Stimulated activated CD8-positive, alpha-beta memory T cell treated with anti-CD3 and anti-CD28 coated beads, Interleukin-2, amount 100 ng/mL, for 1 hour (primary cell): ENCODE results near the gene COPS4.
A peak's percentile ranks its signal among the peaks of the same experiment; 100 is the strongest.
"Not testable (repeated sequence)": the region's sequence is repeated elsewhere in the genome, so short reads cannot be mapped to it uniquely, and the experiment has no call there.

Experiments
- DNase-seq, 2 donors: peaks; one replicate each; pipeline ENCODE4 v3.0.0-alpha.2; 2020; ENCODE audit warnings: low read depth in 2 of 2

COPS4 gene

DNA sequence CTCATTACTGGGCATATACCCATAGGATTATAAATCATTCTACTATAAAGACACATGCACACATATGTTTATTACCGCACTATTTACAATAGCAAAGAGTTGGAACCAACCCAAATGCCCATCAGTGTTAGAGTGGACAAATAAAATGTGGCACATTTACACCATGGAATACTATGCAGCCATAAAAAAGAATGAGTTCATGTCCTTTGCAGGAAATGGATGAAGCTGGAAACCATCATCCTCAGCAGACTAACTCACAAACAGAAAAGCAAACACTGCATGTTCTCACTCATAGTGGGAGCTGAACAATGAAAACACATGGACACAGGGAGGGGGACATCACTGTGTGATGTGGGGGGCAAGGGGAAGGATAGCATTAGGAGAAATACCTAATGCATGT, 11.4 kb upstream of the COPS4 start:
- not testable (repeated sequence) for DNase-seq

GRCh38 chr4:83024233-83024632, 10.8 kb upstream of the COPS4 start:
- no peak for DNase-seq

DNA sequence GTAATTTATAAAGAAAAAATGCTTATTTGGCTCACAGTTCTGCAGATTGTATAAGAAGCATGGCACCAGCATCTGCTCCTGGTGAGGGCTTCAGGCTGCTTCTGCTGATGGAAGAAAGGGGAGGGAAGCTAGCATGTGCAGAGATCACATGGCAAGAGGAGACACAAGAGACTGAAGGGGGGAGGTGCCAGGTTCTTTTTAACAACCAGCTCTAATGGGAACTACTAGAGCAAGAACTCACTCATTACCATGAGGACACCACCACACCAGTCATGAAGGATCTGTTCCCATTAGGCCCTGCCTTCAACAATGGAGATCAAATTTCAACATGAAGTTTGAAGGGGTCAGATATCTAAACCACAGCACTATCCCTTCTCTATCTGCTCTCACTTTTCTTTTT, 9.4 kb upstream of the COPS4 start:
- DNase-seq, result no peak

DNA sequence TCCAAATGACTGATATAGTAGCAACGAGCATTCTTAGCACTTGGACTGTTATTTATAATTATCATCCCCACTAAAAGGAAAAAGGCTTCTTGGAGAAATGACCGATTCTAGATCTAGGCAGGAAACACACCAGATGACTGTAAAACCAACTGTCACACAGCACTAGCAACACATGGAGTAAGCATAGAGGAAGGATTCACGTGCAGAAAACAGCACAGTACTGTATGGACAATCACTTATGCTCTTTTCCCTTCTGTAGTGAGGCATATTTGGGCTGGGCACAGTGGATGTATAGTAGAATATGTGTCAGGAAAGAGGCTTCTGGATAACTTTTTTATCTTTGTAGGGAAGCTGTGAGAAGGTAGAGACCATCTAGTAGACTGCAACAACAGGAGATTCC, 6.0 kb upstream of the COPS4 start:
- no peak for DNase-seq

DNA sequence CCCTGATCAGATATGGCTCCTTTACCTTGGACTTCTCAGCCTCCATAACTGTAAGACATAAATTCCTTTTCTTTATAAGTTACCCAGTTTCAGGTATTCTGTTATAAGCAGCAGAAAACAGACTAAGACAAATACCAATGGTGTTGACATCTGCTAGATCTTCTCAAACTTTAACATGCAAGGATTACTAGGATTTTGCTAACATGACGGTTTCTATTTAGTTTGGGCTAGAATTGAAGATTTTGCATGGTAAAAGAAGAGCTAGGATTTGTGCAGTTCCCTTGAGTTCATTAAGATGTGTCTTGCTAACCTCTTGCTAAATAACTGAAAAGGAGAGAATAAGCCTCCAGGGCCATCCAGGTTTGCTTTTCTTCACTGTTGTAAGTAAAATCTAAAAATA, 5.3 kb upstream of the COPS4 start:
- DNase-seq, result no peak

DNA sequence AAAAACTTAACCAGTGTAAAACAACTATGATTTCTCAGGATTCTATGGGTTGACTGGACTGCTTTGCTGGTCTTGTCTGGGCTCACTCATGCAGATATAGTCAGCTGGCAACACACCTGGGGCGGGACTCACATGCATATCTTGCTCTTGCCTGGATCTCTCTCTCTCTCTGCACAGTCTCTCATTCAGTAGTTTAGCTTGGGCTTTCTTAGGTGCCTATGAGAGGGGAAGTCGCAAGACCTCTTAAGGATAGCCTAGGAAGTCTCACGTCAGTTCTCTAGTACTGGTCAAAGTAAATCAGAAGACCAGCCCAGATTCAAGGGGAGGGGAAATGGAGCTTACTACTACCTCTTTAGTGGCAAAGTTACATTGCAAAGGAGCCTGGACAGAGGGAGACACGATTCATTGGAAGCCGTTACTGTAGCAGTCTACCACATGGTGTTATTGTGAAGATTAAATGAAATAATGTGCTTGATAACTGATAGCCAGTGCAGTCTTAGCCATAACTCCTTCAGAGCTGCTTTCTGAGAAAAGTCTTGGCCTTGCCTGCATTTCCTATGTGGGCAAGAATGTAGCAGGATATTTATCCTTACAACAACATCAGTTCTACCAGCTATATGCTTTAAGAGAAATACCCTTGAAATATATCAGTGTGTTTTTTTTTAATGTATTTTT, 2.1 kb downstream of the COPS4 start:
- DNase-seq, result no peak

GRCh38 chr4:83040269-83040668, 5.3 kb downstream of the COPS4 start:
- DNase-seq, result no peak

DNA sequence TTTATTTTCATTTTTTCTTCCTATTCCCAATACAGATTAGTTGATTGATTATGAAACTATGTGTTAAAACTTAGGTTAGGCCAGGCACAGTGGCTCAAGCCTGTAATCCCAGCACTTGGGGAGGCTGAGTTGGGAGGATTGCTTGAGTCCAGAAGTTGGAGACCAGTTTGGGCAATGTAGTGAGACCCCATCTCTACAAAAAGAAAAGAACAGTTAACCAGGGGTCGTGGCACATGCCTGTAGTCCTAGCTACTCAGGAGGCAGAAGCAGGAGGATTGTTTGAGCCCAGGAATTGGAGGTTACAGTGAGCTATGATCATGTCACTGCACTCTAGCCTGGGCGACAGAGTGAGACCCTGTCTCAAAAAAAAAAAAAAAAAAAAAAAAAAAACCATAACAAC, 8.2 kb downstream of the COPS4 start:
- not testable (repeated sequence) for DNase-seq

GRCh38 chr4:83043801-83044407, 8.9 kb downstream of the COPS4 start:
- no peak for DNase-seq

GRCh38 chr4:83046693-83047473, 11.9 kb downstream of the COPS4 start:
- no peak for DNase-seq

DNA sequence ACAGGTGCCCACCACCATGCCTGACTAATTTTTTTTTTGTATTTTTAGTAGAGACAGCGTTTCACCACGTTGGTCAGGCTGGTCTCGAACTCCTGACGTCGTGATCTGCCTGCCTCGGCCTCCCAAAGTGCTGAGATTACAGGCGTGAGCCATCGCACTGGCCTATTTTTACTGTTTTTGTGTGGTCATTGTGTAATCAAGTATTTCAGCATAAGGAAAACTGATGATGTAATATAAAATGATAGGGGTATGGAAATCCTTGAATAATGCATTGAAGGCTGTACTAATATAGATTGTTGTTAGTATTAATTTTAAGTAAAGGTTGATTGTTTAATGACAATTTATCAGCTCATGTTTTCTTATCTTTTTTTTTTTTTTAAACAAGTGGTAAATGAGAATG, 13.8 kb downstream of the COPS4 start:
- DNase-seq, result not testable (repeated sequence)

- DNase-seq, result no peak
These were observed 19.9 kb downstream of the COPS4 start for GRCh38 chr4:83054928-83055327.

GRCh38 chr4:83062739-83063138, 27.8 kb downstream of the COPS4 start:
- DNase-seq, result no peak

- no peak for DNase-seq
These were observed 30.3 kb downstream of the COPS4 start for GRCh38 chr4:83065266-83065665.

GRCh38 chr4:83067058-83067639, 32.2 kb downstream of the COPS4 start:
- no peak for DNase-seq

- no peak for DNase-seq
These were observed 36.1 kb downstream of the COPS4 start for GRCh38 chr4:83071116-83071515.

- peak in 1 of 2 donors; percentile 33 for DNase-seq
These were observed 39.2 kb downstream of the COPS4 start for GRCh38 chr4:83074086-83074704.

DNA sequence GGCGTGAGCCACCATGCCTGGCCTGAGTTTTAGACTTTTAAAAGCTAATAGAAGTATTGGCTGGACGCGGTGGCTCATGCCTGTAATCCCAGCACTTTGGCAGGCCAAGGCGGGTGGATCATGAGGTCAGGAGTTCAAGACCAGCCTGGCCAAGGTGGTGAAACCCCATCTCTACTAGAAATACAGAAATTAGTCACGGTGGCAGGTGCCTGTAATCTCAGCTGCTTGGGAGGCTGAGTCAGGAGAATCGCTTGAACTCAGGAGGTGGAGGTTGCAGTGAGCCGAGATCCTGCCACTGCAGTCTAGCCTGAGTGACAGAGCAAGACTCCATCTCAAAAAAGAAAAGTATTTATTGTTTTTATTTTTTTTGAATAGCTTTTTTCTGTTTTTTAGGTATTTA, 39.8 kb downstream of the COPS4 start:
- DNase-seq, result not testable (repeated sequence)

GRCh38 chr4:83075311-83076095, 40.5 kb downstream of the COPS4 start:
- DNase-seq, result no peak

- no peak for DNase-seq
These were observed 45.6 kb downstream of the COPS4 start for GRCh38 chr4:83080561-83080960.

DNA sequence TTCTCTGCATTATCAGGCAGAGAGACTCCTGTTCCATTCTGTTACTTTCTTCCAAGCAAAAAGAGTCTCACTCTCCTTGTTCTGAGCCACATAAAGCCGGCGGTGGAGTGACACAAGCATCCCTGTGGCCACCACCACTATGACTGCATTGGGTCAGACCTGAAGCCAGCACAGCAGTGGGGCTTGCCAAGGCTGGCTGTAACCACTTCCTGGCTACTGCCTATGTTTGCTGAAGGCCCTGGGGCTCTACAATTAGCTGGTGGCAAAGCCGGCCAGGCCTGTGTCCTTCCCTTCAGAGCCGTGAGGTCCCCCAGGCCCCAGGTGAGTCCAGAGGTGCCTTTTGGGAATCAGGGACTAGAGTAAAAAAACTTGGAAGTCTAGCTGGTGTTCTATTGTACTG, 47.8 kb downstream of the COPS4 start:
- DNase-seq, result no peak
